ENCODE data around the gene PPP2R5B.

The PPP2R5B gene

GRCh38 chr11:64924910-64925284 lies 408 bp downstream of the PPP2R5B start:
- Histone ChIP-seq H3K36me3 (ENCODE audit: control insufficient read depth in 2 of 2, insufficient read depth in 1 of 2, low read length in 2 of 2) (peaks cover 0 to 25% of the 10 kb centered on the region in 2 experiments; a peak in 1 of 3 replicates), H3K27ac (ENCODE audit: extremely low read depth, low read depth, low read length) (peak overlapping the region; percentile 62; the same call in 1 of the 2 replicates), H3K4me1 (ENCODE audit: control insufficient read depth, insufficient read depth, low read length) (no peaks in the 10 kb centered on the region), H3K4me3 (ENCODE audit: low read depth, low read length) (peak overlapping the region; percentile 67), H3K9me3 (ENCODE audit: control insufficient read depth, insufficient read depth, low read depth, low read length) (no peaks in the 10 kb centered on the region)
- ChIA-PET POLR2A (interaction anchor here (1.0 to 2.0 kb wide), 5 partner anchors 9 to 146 kb away, joined by 3 to 8 read pairs (median 4); partner anchors contain the start of genes BATF2, GPHA2 and SF1), CTCF (interaction anchor here (0.6 to 1.1 kb wide), 2 partner anchors 10 to 138 kb away, joined by 3 read pairs; no protein-coding TSS in a partner anchor)
- TF ChIP-seq SP2 (tag by site-specific recombination; IDR thresholded peaks at IDR 0.05): peak; percentile 10; the same call in 1 of the 2 replicates
- no peak for TF ChIP-seq ZNF777 (tag by site-specific recombination; IDR thresholded peaks at IDR 0.05; ENCODE audit: borderline replicate concordance)
- no peak for TF ChIP-seq PRDM1 (tag by site-specific recombination; IDR thresholded peaks at IDR 0.05)
- peak; percentile 43 for TF ChIP-seq ZBTB20 (tag by site-specific recombination; IDR thresholded peaks at IDR 0.05)
- no peak for TF ChIP-seq ZNF600 (tag by site-specific recombination; IDR thresholded peaks at IDR 0.05)
- TF ChIP-seq ZNF561 (tag by site-specific recombination; IDR thresholded peaks at IDR 0.05; ENCODE audit: borderline replicate concordance): 0 out of 2 replicates have a peak, but pooled peaks have one; percentile 2
- no peak for TF ChIP-seq ZBTB48 (tag by site-specific recombination; IDR thresholded peaks at IDR 0.05)
- TF ChIP-seq ZFP37 (tag by site-specific recombination; IDR thresholded peaks at IDR 0.05): no peak

GRCh38 chr11:64925536-64926436 lies 1.3 kb downstream of the PPP2R5B start:
- Histone ChIP-seq H3K4me3 (ENCODE audit: low read depth, low read length) (no peak overlapping the region), H3K4me1 (ENCODE audit: control insufficient read depth, insufficient read depth, low read length) (no peaks in the 10 kb centered on the region), H3K36me3 (ENCODE audit: control insufficient read depth in 2 of 2, insufficient read depth in 1 of 2, low read length in 2 of 2) (peaks cover 0 to 34% of the 10 kb centered on the region in 2 experiments; a peak in 1 of 3 replicates), H3K27ac (ENCODE audit: extremely low read depth, low read depth, low read length) (no peak overlapping the region), H3K9me3 (ENCODE audit: control insufficient read depth, insufficient read depth, low read depth, low read length) (no peaks in the 10 kb centered on the region)
- ChIA-PET POLR2A (interaction anchor here (0.7 to 1.8 kb wide), 3 partner anchors 8 to 72 kb away, joined by 3 to 8 read pairs (median 8); partner anchors contain the start of gene GPHA2), CTCF (interaction anchor here (0.6 to 1.1 kb wide), 3 partner anchors 9 to 139 kb away, joined by 3 to 4 read pairs (median 3); no protein-coding TSS in a partner anchor)
- TF ChIP-seq ZNF501 (tag by site-specific recombination; IDR thresholded peaks at IDR 0.05) (no peak), ZNF529 (tag by site-specific recombination; IDR thresholded peaks at IDR 0.05; ENCODE audit: insufficient replicate concordance) (no peak), ZNF26 (tag by site-specific recombination; IDR thresholded peaks at IDR 0.05) (no peak), HOXC10 (CRISPR knock-in tag; IDR thresholded peaks at IDR 0.05) (no peak), ZNF768 (tag by site-specific recombination; IDR thresholded peaks at IDR 0.05) (no peak), RBAK (tag by site-specific recombination; IDR thresholded peaks at IDR 0.05) (no peak)
- TF ChIP-seq, protein P1, sequence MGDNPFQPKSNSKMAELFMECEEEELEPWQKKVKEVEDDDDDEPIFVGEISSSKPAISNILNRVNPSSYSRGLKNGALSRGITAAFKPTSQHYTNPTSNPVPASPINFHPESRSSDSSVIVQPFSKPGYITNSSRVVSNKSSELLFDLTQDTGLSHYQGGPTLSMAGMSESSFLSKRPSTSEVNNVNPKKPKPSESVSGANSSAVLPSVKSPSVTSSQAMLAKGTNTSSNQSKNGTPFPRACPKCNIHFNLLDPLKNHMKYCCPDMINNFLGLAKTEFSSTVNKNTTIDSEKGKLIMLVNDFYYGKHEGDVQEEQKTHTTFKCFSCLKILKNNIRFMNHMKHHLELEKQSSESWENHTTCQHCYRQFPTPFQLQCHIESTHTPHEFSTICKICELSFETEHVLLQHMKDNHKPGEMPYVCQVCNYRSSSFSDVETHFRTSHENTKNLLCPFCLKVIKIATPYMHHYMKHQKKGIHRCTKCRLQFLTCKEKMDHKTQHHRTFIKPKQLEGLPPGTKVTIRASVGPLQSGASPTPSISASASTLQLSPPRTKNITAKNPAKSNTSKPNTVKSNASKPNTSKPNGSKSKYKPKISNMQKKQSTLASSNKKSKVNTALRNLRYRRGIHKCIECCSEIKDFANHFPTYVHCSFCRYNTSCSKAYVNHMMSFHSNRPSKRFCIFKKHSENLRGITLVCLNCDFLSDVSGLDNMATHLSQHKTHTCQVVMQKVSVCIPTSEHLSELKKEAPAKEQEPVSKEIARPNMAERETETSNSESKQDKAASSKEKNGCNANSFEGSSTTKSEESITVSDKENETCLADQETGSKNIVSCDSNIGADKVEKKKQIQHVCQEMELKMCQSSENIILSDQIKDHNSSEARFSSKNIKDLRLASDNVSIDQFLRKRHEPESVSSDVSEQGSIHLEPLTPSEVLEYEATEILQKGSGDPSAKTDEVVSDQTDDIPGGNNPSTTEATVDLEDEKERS (tag by site-specific recombination; IDR thresholded peaks at IDR 0.05): no peak
- TF ChIP-seq, protein P2, sequence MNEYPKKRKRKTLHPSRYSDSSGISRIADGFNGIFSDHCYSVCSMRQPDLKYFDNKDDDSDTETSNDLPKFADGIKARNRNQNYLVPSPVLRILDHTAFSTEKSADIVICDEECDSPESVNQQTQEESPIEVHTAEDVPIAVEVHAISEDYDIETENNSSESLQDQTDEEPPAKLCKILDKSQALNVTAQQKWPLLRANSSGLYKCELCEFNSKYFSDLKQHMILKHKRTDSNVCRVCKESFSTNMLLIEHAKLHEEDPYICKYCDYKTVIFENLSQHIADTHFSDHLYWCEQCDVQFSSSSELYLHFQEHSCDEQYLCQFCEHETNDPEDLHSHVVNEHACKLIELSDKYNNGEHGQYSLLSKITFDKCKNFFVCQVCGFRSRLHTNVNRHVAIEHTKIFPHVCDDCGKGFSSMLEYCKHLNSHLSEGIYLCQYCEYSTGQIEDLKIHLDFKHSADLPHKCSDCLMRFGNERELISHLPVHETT (tag by site-specific recombination; IDR thresholded peaks at IDR 0.05): no peak

Data from HEK293 (cell line).